ENCODE data around the gene GPR108. TPM values are rescaled to one million over a fixed set of nuclear protein-coding genes. Genes with fewer than 3 reads are reported as not detected.
A peak's percentile ranks its signal among the peaks of the same experiment; 100 is the strongest.
"Not testable (repeated sequence)": the region's sequence is repeated elsewhere in the genome, so short reads cannot be mapped to it uniquely, and the experiment has no call there.

The GPR108 gene
- total RNA-seq, 1 experiment from 2014 or later: 65.4 TPM

DNA sequence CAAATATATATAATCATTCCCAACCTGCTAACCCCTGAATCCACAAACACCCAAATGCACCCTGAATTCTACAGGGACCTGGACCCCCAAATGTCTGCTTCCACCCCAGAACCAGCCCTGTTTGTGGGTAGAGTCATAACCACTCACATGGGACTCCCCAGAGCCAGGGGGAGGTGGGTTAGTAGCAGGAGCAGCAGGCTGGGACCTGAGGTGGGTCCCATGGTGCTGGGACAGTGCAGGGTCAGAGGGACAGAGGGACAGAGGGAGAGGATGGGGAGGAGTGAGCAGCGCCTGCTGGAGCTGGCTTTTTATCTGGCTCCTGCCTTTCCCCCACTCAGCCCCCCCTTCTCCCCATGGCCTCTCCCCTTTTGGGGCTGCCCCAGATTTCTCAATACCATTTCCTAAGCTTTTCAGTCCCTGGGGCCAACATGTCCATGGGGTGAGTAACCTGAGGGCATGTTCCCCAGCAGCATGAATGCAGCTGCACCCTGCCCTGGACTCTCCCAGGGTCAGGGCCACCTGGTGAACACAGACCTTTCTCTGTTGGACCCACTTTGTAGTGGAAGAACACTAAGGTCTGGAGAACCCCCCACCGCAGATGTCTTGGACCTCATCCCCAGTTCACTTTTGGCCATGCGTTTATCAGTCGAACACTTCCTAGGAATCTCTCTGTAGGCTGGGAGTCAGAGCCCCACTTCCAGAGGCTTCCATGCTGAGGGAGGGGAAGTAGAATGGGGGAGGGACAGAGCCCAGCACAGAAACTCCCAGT is 16.8 kb downstream of the GPR108 start, which contains the start of gene C3:
TSS of gene C3 (minus strand) at position 282 of the 769 bp plus-strand sequence. CDS start at position 221, 61 bp downstream.
- peak; percentile 40 for DNase-seq (ENCODE audit: low spot score)

DNA sequence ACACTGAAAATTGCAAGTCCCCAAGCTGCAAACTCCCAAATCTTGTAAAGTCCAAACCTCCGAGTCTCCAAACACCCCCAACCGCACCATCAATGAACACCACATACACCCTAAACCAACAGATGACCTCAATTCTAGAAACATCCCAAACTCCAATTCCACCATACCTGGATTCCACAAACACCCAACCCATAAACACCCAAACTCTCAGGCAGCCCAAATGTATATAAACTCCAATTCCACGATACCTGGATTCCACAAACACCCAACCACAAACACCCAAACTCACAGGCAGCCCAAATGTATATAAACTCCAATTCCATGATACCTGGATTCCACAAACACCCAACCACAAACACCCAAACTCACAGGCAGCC is 17.4 kb downstream of the GPR108 start:
- no peak for DNase-seq (ENCODE audit: low spot score)

DNA sequence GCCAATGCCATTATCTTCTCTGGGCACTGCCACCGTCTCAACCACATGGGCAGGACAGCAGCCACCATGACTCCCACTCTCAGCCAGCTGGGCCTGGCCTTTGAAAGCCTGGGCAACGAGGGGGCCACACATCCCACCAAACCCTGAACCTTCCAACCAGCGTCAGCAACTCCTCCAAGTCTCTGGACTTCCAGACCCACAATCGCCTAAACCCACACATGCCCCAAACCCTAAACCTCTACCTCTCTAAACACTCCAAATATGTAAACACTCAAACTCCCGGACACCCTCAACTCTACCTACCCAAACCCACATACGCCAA is 17.9 kb downstream of the GPR108 start:
- no peak for DNase-seq (ENCODE audit: low spot score)

DNA sequence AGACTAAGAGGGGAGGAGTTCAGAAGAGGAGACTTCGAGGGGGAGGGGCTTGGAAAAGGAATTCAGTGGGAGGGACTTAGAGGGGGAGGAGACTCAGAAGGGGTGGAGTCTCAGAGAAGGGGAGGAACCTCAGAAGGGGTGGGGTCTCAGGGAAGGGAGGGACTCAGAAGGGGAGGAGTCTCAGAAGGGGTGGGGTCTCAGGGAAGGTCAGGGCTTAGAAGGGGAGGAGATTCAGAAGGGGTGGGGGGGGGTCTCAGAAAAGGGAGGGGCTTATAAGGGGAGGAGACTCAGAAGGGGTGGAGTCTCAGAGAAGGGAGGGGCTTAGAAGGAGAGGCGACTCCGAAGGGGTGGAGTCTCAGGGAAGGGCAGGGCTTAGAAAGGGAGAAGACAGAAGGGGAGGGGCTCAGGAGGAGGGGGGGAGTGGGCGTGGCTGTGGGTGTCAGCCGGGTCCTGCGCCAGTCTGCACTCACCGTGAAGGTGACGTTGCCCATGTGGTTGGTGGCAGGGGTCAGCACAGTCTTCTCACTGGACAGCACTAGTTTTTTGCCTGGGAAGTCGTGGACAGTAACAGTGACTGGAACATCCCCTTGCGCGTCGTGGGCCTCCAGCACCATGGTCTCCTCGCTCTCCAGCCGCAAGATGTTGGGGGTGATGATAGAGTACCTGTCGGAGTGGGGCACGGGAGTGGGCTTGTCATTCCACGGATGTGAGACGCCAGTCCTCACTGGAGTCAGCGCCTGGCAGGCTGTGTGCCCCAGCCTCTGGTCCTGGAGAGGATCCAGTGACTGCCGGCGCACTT is 18.4 kb downstream of the GPR108 start:
- DNase-seq (ENCODE audit: low spot score): no peak

DNA sequence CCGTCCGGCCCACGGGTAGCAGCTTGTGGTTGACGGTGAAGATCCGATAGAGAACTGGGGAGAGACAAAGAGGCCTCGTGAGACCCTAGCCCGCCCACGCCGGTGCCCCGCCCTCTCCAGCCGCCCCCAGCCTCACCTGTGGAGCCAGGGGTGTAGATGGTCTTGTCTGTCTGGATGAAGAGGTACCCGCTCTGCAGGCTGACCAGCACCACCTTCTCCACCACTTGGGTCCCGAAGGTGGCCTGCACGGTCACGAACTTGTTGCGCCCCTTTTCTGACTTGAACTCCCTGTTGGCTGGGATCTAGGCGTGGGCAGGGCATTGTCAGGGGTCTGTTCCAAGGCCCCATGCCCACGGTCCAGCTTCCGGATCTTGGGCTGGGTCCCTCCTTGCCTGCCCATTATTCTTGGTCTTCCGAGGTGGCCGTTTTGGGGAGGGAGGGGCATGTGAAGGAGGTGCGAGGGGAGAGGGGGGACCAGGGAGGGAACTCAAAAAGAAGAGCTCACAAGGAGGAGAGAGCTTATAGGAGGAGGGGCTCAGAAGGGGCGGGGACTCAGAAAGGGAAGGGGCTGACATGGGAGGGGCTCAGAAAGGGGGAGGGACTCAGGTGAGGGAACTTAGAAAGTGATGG is 19.2 kb downstream of the GPR108 start:
- DNase-seq (ENCODE audit: low spot score): no peak

DNA sequence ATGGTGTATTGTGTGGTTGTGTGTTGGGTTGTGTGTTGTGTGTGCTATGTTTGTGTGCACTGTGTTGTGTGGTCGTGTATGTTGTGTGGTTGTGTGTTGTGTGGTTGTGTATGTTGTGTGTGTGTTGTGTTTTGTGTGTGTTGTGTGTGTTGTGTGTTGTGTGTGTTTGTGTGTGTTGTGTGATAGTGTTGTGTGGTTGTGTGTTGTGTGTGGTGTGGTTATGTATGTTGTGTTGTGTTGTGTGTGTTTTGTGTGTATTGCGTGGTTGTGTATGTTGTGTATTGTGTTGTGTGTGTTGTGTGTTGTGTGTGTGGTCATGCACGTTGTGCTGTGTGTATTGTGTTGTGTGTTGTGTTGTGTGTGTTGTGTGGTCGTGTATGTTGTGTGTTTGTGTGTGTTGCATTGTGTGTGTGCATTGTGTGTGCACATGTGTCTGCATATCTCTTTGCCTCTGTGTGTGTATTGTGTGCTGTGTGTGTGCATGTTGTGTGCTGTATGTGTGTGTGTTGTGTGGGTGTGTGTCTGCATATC is 19.9 kb downstream of the GPR108 start:
- DNase-seq (ENCODE audit: low spot score): no peak

DNA sequence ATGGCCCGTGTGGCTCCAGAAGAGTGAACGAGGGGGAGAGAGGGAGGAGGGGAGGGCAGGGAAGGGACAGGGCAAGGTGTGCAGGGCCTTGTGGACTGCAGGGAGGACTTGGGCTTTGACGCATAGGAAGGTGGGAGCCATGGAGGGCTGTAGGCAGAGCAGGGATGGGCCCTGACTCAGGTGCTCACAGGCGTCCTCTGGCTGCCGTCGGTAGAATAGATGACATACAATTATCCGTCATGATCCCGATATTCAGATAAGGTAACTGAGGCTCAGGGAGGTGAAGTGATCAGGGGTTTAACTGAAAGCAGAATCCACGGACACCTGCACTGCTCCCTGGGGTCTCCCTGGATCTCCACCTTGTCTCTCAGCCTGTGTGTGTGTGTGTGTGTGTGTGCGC is 20.3 kb downstream of the GPR108 start:
- no peak for DNase-seq (ENCODE audit: low spot score)

DNA sequence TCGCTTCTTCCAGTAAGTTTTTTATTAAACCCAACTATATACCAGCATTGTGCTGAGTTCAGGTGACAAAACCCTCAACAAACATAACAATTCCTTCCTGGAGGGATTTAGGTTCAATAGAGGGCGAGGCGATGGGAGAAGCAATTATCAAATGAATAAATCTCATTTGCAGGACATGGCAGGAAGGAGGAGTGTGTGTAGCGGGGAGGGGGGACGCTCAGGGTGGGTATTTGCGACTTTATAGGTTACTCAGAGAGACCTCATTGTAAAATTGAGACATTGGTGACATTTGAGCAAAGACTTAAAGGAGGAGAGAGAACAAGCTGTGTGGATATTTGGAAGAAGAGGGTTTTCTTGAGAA is 20.8 kb downstream of the GPR108 start:
- no peak for DNase-seq (ENCODE audit: low spot score)

DNA sequence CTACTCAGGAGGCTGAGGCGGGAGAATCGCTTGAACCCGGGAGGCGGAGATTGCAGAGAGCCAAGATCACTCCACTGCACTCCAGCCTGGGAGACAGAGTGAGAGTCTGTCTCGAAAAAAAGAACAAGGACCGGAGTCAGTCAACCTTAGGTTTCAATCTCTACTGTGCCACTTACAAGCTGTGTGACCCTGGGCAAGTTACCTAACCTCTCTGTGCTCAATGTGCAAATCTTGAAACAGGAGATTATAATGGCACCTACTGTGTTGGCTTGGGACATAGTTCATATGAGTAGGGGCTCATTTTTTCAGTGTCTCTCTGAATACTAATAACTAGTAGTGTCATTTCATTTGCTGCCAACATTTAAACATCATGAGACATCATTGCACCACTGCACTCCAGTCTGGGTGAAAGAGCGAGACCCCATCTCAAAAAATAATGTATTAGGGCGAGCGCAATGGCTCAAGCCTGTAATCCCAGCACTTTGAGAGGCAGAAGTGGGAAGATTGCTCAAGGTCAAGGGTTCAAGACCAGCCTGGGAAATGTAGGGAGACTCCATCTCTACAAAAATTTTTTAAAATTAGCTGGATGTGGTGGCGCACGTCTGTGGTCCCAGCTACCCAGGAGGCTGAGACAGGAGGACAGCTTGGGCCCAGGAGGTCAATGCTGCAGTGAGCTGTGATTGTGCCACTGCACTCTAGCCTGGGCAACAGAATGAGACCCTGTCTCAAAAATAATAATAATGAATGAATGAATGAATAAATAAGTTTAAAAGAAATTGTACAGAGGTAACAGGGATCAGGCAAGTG is 22.4 kb downstream of the GPR108 start:
- no peak for DNase-seq (ENCODE audit: low spot score)

DNA sequence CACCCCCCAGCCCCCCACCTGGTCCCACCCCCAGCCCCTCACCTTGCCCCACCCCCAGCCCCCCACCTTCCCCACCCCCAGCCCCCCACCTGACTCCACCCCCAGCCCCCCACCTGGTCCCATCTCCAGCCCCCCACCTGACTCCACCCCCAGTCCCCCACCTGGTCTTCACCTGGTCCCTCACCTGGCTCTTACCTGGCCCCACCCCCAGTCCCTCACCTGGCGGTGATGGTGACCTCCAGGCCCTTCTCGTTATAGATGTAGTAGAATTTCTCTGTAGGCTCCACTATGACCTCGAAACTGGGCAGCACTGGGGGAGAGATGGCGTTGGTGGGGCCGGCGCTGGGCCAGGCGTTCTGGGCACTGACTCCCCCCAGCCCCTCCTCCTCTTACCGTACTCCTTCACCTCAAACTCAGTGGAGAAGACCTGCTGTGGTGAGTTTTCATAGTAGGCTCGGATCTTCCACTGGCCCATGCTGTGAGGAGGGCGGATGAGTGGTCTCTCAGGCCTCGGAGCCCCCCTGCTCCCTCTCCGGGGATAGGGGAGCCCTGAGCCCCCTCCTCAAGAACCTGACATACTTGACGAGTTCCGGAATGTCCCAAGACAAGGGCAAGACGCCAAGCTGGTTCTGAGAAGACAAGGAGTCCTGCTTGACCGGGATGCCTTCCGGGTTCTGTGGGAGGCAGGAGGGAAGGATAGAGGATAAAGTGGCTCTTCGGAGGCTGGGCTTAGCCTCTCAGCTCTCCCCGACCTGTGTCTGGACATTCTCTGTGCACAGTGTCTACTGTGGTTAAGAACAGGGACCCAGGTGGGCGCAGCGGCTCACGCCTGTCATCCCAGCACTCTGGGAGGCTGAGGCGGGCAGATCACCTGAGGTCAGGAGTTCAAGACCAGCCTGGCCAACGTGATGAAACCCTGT is 23.3 kb downstream of the GPR108 start:
- no peak for DNase-seq (ENCODE audit: low spot score)

DNA sequence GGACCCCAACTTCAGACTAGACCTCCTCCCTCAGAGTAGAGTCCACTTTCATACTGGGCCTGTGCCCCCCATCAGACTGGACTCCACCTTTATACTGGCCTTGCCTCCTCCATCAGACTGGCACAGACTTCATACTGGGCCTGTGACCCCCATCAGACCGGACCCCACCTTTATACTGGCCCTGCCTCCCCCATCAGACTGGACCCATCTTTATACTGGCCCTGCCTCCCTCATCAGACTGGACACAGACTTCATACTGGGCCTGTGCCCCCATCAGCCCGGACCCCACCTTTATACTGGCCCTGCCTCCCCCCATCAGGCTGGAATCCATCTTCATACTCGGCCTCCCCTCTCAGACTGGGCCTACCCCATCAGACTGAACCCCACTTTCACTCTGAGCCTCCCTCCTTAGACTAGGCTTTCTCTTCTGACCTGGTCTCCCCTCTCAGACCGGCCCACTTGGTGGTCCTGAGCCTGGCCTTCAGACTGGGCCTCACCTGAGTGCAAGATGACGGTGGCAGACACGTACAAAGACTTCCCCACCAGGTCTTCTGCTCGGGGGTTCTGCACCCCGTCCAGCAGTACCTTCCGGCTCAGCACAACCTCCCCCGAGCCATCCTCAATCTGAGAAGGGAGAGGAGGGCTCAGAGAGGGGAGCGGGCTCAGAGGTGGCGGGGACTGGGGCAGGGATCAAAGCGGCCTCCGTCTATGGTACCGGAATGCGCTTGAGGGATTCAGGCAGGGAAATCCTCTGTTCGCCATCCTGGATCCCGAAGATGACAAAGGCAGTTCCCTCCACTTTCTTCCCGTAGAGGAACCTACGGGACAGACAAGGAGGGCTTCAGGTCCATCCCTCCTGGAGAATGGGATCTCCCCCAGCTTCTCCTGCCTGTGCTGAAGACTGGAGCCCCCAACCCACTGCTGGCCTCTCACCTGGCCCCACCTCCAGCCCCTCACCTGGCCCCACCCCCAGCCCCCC is 24.4 kb downstream of the GPR108 start:
- DNase-seq (ENCODE audit: low spot score): no peak

DNA sequence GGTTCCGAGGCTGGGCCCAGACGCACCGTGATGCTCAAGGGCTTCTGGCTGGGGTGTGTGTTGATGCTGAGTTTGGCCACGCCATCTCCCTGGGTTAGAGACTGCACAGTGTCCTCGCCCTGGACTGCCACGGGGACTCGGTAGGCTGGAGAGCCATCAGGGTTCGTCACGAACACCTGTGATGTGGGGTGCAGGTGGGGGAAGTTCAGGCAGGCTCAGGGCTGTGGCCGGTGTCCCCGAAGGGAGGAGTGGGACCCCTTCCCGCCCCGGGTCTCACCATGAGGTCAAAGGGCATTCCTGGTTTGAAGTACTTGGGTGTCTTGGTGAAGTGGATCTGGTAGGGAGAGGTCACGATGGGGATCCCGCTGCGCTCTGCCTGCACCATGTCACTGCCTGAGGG is 25.1 kb downstream of the GPR108 start:
- no peak for DNase-seq (ENCODE audit: low spot score)

DNA sequence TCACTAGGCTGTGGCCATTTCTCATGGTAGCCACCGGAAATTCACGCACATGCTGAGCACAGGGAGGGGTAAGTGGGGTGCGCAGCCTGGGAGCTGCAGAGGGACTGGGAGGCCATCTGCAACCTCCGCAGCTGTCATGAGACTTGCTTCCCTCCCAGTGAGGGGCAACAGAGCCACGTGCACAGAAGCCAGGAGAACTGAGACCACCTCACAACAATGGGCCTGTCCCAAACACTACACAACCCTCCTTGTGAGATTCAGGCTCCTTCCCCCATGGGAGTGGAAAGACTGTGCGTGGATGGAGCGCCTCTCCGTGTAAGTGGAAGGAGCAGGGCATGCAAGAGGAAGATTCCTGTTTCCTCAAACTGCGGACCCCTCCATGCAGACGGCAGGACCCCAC is 25.8 kb downstream of the GPR108 start:
- DNase-seq (ENCODE audit: low spot score): no peak

DNA sequence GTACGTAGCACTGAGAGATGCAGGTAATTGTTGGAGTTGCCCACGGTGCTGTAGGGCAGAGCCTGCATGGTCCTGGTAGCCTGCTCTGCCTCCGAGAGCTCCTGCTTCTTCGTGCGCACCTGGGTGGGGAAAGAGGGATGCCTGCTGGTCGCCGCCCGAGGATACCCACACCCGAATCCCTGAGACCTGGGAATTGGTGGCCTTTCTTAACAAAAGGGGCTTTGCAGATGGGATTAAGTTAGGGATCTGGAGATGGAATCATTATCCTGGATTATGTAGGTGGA is 26.4 kb downstream of the GPR108 start:
- no peak for DNase-seq (ENCODE audit: low spot score)

DNA sequence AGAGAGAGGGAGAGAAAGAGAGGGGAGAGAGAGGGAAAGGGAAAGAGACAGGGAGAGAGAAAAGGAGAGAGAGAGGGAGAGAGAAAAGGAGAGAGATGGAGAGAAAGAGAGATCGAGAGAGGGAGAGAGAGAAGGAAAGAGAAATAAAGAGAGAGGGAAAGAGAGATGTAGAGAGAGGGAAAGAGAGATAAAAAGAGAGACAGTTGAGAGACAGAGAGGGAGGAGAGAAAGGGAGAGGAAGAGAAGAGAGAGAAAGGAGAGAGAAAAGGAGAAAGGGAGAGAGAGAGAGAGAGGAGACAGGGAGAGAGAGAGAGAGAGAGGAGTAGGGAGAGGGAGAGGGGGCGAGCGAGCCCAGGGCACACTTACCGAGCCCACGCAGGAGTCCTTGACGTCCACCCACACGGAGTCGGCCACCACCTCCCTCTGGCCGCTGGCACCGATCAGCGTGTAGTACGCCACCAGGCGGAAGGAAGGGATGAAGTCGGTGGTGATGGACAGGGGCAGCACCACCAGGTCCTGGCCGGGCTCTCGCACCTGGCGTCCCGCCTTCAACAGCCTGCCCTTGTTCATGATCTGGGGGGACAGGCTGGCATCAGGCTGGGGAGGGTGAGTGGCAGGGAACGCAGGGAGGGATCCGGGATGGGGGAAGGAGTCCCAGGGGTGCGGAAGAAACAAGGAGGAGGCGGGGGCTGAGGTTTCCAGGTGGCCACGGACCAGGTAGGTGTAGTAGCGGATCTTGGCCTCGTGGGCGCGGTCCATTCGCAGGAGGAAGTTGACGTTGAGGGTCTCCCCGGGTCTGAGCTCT is 26.9 kb downstream of the GPR108 start:
- no peak for DNase-seq (ENCODE audit: low spot score)

DNA sequence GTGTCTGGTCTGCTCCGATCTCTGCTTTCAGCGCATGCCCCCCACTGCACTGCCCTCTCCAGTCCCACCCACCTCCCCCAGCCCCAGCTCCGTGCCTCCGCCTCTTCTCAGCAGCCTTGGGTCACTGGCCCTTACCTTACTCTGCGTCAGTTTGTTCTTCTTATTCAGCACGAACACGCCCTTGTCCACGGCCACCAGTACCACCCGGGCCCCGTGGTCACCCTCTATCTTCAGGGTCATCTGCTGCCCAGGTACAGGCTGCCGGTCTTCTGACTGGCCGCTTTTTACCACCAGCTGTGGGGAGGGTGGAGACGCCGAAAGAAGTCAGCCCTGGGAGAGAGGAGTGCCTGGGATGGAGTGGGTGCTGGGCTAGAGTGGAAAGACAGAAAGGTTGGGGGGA is 27.8 kb downstream of the GPR108 start:
- DNase-seq (ENCODE audit: low spot score): no peak

DNA sequence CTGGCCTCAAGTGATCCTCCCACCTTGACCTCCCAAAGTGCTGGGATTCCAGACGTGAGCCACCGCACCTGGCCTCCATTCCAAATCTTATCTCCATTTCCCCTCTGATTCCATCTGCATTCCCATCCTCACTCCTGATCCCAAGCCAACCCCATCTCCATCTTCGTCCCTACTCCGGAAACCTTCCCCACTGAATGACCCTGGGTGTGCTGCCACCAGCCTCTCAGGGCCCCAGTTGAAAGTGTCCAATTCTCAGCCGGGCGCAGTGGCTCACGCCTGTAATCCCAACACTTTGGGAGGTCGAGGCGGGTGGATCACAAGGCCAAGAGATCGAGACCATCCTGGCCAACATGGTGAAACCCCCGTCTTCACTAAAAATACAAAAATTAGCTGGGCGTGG is 28.5 kb downstream of the GPR108 start:
- not testable (repeated sequence) for DNase-seq (ENCODE audit: low spot score)

DNA sequence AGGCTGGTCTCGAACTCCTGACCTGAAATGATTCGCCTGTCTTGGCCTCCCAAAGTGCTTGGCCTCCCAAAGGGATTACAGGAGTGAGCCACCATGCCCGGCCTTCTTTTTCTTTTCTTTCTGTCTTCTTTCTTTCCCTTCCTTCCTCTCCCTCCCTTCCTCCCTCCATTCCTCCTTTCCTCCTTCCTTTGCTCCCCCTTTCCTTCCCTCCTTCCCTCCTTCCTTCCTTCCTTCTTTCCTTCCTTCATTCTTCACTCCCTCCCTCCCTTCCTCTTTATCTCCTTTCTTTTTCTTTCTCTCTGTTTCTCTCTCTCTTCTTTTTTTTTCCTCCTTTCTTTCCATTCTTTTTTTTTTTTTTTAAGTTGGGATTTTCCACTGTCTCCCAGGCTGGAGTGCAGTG is 29.0 kb downstream of the GPR108 start:
- DNase-seq (ENCODE audit: low spot score): no peak

DNA sequence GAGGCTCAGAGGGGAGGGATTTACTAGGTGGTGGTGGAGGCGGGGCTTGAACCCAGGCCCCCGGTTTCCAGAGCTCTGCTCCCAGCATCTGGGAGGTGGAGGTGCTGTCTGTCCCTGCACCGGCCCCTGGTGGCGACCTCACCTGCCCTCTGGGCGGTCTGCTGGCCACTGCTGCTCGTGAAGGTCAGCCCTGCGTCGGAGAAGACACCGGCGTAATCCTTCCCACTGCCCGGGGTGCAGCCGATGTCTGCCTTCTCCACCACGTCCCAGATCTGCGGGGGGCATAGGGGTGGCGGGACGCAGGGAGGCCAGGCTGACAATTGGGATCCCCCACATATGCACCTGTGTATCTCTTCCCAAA is 29.7 kb downstream of the GPR108 start:
- DNase-seq (ENCODE audit: low spot score): no peak

Measured in H4 (cell line).